HG03064 (cell line): ENCODE measurements around the gene CACNG5.

Experiments
- ATAC-seq: cut with Tn5 transposase; IDR thresholded peaks from one replicate; pipeline ENCODE4 v1.9.1; 2021; ENCODE audit warnings: low read depth; ENCODE audit not compliant: unreplicated experiment

CACNG5 gene

GRCh38 chr17:66848496-66848895 is 13.6 kb downstream of the CACNG5 start:
- no peak for ATAC-seq

- no peak for ATAC-seq
Observed at GRCh38 chr17:66849032-66849655, 14.2 kb downstream of the CACNG5 start.

- no peak for ATAC-seq
Observed at GRCh38 chr17:66849851-66850580, 15.1 kb downstream of the CACNG5 start.

- no peak for ATAC-seq
Observed at GRCh38 chr17:66850692-66851091, 15.8 kb downstream of the CACNG5 start.

GRCh38 chr17:66855204-66855603 is 20.3 kb downstream of the CACNG5 start:
- no peak for ATAC-seq

GRCh38 chr17:66858226-66859083 is 23.5 kb downstream of the CACNG5 start:
- no peak for ATAC-seq

GRCh38 chr17:66859353-66859752 is 24.4 kb downstream of the CACNG5 start:
- no peak for ATAC-seq

GRCh38 chr17:66860204-66860603 is 25.3 kb downstream of the CACNG5 start:
- ATAC-seq: no peak

- no peak for ATAC-seq
Observed at GRCh38 chr17:66863820-66864219, 28.9 kb downstream of the CACNG5 start.

- no peak for ATAC-seq
Observed at GRCh38 chr17:66865151-66865550, 30.2 kb downstream of the CACNG5 start.

- no peak for ATAC-seq
Observed at GRCh38 chr17:66873962-66874361, 39.0 kb downstream of the CACNG5 start.

GRCh38 chr17:66884931-66885330 is 50.0 kb downstream of the CACNG5 start:
- no peak for ATAC-seq

GRCh38 chr17:66885417-66885816 is 50.5 kb downstream of the CACNG5 start:
- no peak for ATAC-seq

GRCh38 chr17:66889480-66890230 is 54.7 kb downstream of the CACNG5 start:
- no peak for ATAC-seq

GRCh38 chr17:66892246-66892645 is 57.3 kb downstream of the CACNG5 start:
- no peak for ATAC-seq

GRCh38 chr17:66893382-66893781 is 58.5 kb downstream of the CACNG5 start:
- no peak for ATAC-seq

GRCh38 chr17:66893863-66894262 is 58.9 kb downstream of the CACNG5 start:
- no peak for ATAC-seq

GRCh38 chr17:66897141-66897540 is 62.2 kb downstream of the CACNG5 start:
- no peak for ATAC-seq

- no peak for ATAC-seq
Observed at GRCh38 chr17:66898536-66898935, 63.6 kb downstream of the CACNG5 start.

- no peak for ATAC-seq
Observed at GRCh38 chr17:66900126-66901010, 65.5 kb downstream of the CACNG5 start.
